ENCODE measurements around the gene ARRDC4.

Gene ARRDC4

GRCh38 chr15:97960364-97961066, at the start of gene ARRDC4:
Gene ARRDC4 (plus strand): TSS chr15:97960703. CDS start chr15:97960862, 159 bp downstream.
- peak; percentile 97 to 99 for DNase-seq (ENCODE audit: low read depth in 2 of 2)

DNA sequence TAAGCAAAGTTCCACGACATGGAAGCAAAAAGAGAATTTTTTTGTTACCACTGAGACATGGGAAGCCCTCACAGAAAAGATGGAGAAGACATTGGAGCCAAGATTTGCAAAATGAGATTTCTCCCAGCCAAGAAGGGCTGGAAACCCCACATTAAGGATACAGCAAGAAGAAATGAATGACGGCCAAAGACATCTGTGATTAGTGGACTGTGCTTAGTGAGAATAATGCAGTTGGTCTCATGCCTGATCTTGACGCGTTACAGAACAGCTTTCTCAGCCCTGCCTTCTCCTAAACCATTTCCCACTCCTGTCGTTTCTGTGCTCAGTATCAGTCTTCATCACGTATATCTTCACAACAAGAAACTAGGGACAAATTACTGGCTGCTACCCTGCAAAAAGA, 45.8 kb upstream of the ARRDC4 start:
- DNase-seq (ENCODE audit: low read depth in 2 of 2), result no peak

DNA sequence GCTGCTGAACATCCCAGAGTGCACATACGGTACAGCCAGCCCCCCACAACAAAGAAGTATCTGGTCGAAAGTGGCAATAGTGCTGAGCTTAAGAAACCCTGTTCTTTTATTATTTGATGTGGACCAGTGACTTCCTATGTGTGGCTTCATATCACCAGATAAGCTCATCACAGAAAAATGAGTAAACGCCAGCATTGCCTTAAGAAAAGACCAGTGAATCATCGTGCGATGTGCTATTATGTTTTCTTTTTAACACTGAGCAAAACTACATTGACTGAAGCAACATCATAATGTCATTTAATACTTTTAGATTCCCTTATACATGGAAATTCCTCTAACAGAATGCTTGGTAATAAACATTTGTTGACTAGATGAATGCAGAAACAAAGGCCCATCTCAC, 45.2 kb upstream of the ARRDC4 start:
- no peak for DNase-seq (ENCODE audit: low read depth in 2 of 2)

DNA sequence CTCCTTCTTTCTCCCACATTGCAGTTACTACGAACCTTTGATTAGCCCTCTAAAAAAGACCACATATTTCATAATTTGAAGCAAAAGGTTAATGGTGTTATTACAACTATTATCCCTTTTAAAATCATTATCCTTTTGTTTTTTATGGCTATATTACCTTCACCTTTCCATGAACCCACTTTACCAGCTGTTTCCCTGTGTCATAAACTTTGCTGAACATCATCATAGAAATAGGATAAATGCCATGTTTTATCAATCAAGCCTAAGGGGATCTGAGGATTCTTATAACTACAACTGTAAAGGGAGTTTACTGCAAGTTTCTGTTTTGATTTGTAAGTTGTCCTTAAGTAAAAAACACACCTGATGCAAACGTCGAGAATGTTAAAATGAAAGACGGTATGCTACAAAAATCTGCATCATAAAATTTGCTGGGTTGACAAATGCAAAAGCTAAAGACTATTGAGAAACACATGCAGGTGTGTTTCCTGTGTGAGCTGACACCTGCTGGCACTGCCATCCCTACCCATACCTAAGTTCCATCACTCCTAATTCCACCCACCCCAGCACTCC, 39.1 kb upstream of the ARRDC4 start:
- DNase-seq (ENCODE audit: low read depth in 2 of 2), result no peak

- DNase-seq (ENCODE audit: low read depth in 2 of 2), result no peak
These were observed 30.9 kb upstream of the ARRDC4 start for GRCh38 chr15:97929456-97930229.

GRCh38 chr15:97930230-97930629, 30.3 kb upstream of the ARRDC4 start:
- DNase-seq (ENCODE audit: low read depth in 2 of 2), result no peak

- no peak for DNase-seq (ENCODE audit: low read depth in 2 of 2)
These were observed 29.2 kb upstream of the ARRDC4 start for GRCh38 chr15:97931314-97931713.

DNA sequence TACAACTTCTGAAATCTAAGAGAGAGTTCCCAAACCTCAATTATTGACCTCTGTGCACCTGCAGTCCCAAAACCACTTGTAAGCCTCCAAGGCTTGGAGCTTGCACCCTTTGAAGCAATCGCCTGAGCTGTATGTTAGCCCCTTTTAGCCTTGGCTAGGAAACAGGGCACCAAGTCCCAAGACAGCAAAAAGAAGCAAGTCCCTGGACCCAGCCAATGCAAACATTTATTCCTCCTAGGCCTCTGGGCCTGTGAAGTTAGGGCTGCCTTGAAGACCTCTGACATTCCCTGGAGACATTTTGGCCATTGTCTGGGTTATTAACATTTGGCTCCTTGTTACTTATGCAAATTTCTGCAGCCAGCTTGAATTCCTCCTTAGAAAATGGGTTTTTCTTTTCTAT, 26.9 kb upstream of the ARRDC4 start:
- DNase-seq (ENCODE audit: low read depth in 2 of 2), result no peak

- no peak for DNase-seq (ENCODE audit: low read depth in 2 of 2)
These were observed 19.5 kb upstream of the ARRDC4 start for GRCh38 chr15:97940993-97941392.

DNA sequence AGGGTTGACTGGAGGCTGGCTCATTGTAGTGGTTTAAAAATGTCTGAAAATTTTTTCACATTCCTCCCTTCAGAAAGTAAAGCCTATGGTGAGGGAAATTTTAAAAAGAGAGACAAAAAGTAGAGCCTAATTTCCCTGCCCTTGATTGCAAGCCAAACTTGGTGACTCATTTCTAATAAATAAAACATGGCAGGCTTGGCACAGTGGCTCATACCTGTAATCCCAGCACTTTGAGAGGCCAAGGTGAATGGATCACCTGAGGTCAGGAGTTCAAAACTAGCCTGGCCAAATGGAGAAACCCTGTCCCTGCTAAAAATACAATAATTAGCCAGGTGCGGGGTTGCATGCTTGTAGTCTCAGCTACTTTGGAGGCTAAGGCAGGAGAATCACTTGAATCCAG, 18.9 kb upstream of the ARRDC4 start:
- DNase-seq (ENCODE audit: low read depth in 2 of 2), result no peak

GRCh38 chr15:97944724-97945123, 15.8 kb upstream of the ARRDC4 start:
- DNase-seq (ENCODE audit: low read depth in 2 of 2), result no peak

GRCh38 chr15:97947465-97948260, 12.8 kb upstream of the ARRDC4 start:
- DNase-seq (ENCODE audit: low read depth in 2 of 2), result no peak

- DNase-seq (ENCODE audit: low read depth in 2 of 2), result no peak
These were observed 7.2 kb upstream of the ARRDC4 start for GRCh38 chr15:97953254-97953653.

DNA sequence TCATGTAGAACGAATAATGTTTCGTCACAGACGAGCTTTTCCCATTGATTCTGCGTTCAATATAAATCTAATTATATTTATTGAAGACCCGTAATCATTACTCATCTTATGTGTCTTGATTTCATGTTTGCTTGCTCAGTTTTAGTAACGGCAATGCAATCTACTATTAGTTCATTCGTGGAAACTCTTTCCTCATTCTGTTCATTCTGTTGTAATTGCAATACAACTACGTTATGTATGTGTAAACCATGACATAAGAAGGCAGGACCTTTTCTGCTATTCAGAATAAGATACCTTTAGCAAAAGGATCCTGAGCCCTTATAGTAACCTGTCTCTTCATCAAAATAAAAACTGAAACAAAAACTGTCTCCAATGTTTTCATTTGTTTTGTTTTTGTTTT, 6.8 kb upstream of the ARRDC4 start:
- DNase-seq (ENCODE audit: low read depth in 2 of 2), result no peak

GRCh38 chr15:97955035-97955434, 5.5 kb upstream of the ARRDC4 start:
- DNase-seq (ENCODE audit: low read depth in 2 of 2), result no peak

- no peak for DNase-seq (ENCODE audit: low read depth in 2 of 2)
These were observed 5.0 kb upstream of the ARRDC4 start for GRCh38 chr15:97955529-97955928.

- DNase-seq (ENCODE audit: low read depth in 2 of 2), result no peak
These were observed 659 bp upstream of the ARRDC4 start for GRCh38 chr15:97959724-97960363.

DNA sequence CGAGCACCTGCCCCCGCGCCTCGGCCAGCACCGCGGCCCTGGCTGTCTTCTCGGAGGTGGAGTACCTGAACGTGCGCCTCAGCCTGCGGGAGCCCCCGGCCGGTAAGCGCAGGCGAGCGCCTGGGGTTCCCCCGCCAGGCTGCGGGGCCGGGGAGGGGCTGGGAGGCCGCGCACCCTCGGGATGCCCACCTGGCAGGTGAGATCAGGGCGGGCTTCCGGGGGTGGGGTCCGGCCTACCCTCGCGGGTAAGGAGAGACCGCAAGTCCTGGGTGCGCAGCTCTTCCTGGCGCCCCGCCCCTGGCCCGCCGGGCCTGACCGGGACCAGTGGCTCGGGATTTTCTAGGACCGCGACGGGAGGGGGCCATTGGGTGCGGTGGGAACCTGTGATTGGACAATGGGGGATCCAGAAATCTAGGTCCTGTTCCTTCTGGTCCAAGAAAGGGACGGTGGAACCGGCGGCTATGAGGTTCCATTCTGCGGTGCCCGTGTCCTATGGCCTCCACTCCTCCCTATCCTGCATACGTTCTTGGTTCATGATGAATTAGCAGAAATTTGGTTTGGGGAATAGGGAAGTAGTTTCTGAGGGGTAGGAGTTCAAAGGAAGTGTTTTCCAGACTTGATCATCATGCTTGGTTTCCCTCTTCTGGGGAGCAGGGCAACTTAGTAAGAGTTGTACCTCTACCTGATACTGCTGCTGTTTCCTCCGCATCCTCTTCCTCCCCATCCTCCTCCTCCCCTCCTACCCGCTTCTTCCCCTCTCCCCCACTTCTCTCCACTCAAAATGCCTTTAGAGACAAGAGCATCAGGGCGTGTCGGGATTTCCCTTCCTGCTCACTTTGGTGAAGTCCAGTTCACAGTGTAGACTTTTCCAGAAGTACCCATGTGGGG, 808 bp downstream of the ARRDC4 start:
- DNase-seq (ENCODE audit: low read depth in 2 of 2), result peak in 1 of 2 donors; percentile 6

GRCh38 chr15:97962263-97962662, 1.8 kb downstream of the ARRDC4 start:
- no peak for DNase-seq (ENCODE audit: low read depth in 2 of 2)

DNA sequence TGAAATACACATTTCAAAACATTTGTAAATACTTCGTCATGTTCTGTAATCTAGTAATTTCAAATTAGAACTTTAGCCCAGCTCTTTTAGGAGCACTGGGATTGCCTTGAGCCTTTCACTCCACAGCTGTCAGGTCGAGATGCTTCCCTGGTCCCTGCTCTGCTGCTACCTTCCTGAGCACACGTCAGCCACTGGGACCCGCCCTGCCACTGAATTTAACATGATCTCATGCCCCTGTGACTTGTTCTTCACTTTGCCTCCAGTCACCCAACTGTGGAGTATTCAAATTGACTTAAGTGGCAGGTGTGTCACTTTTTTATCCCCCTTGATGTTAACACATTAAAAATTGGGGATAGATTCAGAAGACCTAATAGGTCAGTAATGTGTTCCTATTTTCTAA, 3.3 kb downstream of the ARRDC4 start:
- DNase-seq (ENCODE audit: low read depth in 2 of 2), result no peak

- DNase-seq (ENCODE audit: low read depth in 2 of 2), result no peak
These were observed 5.7 kb downstream of the ARRDC4 start for GRCh38 chr15:97966246-97966645.
